Measurements from ENCODE around the gene CHMP2A.
"Not testable (repeated sequence)": the region's sequence is repeated elsewhere in the genome, so short reads cannot be mapped to it uniquely, and the experiment has no call there.

- TF ChIP-seq CTCF, POLR2A (IDR thresholded peaks at IDR 0.05): not testable (repeated sequence)
Observed at GRCh38 chr19:58539169-58539559, 15.7 kb downstream of the CHMP2A start.
